ENCODE results near the gene CNRIP1. TPM values are rescaled to one million over a fixed set of nuclear protein-coding genes. Genes with fewer than 3 reads are reported as not detected.

CNRIP1 gene
- total and polyA plus RNA-seq, 2 of the 4 experiments (the other 2 are of a cell fraction), result 23.3 to 32.7 TPM

DNA sequence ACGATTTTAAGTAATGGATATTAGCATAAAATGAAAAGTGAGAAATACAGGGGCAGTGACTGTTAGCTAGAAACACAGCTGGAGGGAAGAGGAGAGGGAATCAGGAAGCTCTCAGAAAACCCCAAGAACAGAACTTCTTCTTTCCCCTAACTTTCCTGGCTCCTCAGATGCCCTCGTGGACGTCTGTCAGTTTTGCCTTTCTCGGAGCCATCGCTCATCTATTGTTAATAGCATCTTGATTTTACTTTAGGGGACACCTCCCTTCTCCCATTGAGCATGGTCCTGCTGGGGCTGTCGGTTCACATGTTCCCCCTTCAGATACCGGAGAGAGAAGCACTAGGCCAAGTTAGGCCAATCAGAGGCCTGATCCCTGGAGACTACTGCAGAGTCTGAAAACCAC lies 43.0 kb upstream of the CNRIP1 start:
- Histone ChIP-seq H3K18ac (ENCODE audit: low read depth, low read length) (no peak overlapping the region), H3K9ac (ENCODE audit: low read depth, low read length) (no peak overlapping the region), H2BK120ac (ENCODE audit: low read depth, low read length) (no peak overlapping the region), H3K4ac (ENCODE audit: low read depth, low read length) (no peak overlapping the region), H2BK5ac (ENCODE audit: low read depth, low read length, poor library complexity, severe bottlenecking) (no peak overlapping the region), H3K27me3 (ENCODE audit: control insufficient read depth, insufficient read depth, low read length) (peaks cover 3% of the 10 kb centered on the region; the same call in 1 of the 2 replicates), H2AK5ac (ENCODE audit: low read depth, low read length) (no peak overlapping the region), H3K79me1 (ENCODE audit: low read depth in 1 of 2, low read length in 2 of 2) (no peaks in the 10 kb centered on the region), H4K20me1 (ENCODE audit: insufficient read depth, low read length) (no peaks in the 10 kb centered on the region), H3K4me3 (ENCODE audit: insufficient read depth, low read depth, low read length) (no peak overlapping the region), H3K56ac (ENCODE audit: extremely low read depth, insufficient read depth, low read length) (no peak overlapping the region), H3K4me2 (ENCODE audit: low read depth, low read length) (no peak overlapping the region), H2BK15ac (ENCODE audit: low read depth, low read length) (no peak overlapping the region), H4K91ac (ENCODE audit: insufficient read depth, low read depth, low read length) (no peak overlapping the region), H3K27ac (ENCODE audit: insufficient read depth, low read length) (no peak overlapping the region), H3K9me1 (ENCODE audit: insufficient read depth, low read length) (no peaks in the 10 kb centered on the region), H3K4me1 (ENCODE audit: control insufficient read depth, insufficient read depth, low read length) (no peaks in the 10 kb centered on the region), H3K9me3 (ENCODE audit: control insufficient read depth, insufficient read depth, low read length) (no peaks in the 10 kb centered on the region), H3K23ac (ENCODE audit: low read depth, low read length) (no peak overlapping the region), H2AFZ (replicated peaks; ENCODE audit: low read length, poor library complexity) (no peak overlapping the region), H3K14ac (replicated peaks; ENCODE audit: low read depth, low read length) (no peak overlapping the region), H4K8ac (ENCODE audit: low read depth in 2 of 2, low read length in 2 of 2) (no peak overlapping the region), H2BK20ac (ENCODE audit: low read depth, low read length) (no peak overlapping the region), H4K5ac (ENCODE audit: low read depth, low read length) (no peak overlapping the region), H3K36me3 (ENCODE audit: control insufficient read depth, insufficient read depth, low read length) (no peaks in the 10 kb centered on the region), H2AK9ac (replicated peaks; ENCODE audit: low read depth, low read length, poor library complexity) (no peak overlapping the region)
- TF ChIP-seq CEBPB (IDR thresholded peaks at IDR 0.05; ENCODE audit: low read depth, low read length) (no peak), CHD1 (IDR thresholded peaks at IDR 0.05; ENCODE audit: low read depth, low read length) (no peak), RCOR1 (IDR thresholded peaks at IDR 0.05; ENCODE audit: insufficient replicate concordance, low read length) (no peak), SMC3 (IDR thresholded peaks at IDR 0.05; ENCODE audit: low read depth, low read length) (no peak), BHLHE40 (IDR thresholded peaks at IDR 0.05; ENCODE audit: low read depth, low read length) (no peak), MAZ (IDR thresholded peaks at IDR 0.05; ENCODE audit: borderline replicate concordance, low read depth, low read length) (no peak), MXI1 (IDR thresholded peaks at IDR 0.05; ENCODE audit: borderline replicate concordance, low read depth, low read length) (no peak), MAFK (IDR thresholded peaks at IDR 0.05; ENCODE audit: low read depth, low read length) (no peak), RAD21 (IDR thresholded peaks at IDR 0.05; ENCODE audit: low read length) (no peak), RFX5 (IDR thresholded peaks at IDR 0.05; ENCODE audit: low read depth, low read length) (no peak)
- TF ChIP-seq, protein P1, sequence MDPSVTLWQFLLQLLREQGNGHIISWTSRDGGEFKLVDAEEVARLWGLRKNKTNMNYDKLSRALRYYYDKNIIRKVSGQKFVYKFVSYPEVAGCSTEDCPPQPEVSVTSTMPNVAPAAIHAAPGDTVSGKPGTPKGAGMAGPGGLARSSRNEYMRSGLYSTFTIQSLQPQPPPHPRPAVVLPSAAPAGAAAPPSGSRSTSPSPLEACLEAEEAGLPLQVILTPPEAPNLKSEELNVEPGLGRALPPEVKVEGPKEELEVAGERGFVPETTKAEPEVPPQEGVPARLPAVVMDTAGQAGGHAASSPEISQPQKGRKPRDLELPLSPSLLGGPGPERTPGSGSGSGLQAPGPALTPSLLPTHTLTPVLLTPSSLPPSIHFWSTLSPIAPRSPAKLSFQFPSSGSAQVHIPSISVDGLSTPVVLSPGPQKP (IDR thresholded peaks at IDR 0.05; ENCODE audit: borderline replicate concordance, low read depth, low read length), result no peak
- TF ChIP-seq, protein P2, sequence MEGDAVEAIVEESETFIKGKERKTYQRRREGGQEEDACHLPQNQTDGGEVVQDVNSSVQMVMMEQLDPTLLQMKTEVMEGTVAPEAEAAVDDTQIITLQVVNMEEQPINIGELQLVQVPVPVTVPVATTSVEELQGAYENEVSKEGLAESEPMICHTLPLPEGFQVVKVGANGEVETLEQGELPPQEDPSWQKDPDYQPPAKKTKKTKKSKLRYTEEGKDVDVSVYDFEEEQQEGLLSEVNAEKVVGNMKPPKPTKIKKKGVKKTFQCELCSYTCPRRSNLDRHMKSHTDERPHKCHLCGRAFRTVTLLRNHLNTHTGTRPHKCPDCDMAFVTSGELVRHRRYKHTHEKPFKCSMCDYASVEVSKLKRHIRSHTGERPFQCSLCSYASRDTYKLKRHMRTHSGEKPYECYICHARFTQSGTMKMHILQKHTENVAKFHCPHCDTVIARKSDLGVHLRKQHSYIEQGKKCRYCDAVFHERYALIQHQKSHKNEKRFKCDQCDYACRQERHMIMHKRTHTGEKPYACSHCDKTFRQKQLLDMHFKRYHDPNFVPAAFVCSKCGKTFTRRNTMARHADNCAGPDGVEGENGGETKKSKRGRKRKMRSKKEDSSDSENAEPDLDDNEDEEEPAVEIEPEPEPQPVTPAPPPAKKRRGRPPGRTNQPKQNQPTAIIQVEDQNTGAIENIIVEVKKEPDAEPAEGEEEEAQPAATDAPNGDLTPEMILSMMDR (conservative IDR thresholded peaks at IDR 0.05; ENCODE audit: low read depth, low read length), result no peak
- TF ChIP-seq, protein P3, sequence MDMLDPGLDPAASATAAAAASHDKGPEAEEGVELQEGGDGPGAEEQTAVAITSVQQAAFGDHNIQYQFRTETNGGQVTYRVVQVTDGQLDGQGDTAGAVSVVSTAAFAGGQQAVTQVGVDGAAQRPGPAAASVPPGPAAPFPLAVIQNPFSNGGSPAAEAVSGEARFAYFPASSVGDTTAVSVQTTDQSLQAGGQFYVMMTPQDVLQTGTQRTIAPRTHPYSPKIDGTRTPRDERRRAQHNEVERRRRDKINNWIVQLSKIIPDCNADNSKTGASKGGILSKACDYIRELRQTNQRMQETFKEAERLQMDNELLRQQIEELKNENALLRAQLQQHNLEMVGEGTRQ (IDR thresholded peaks at IDR 0.05; ENCODE audit: low read depth, low read length), result no peak
- DNase-seq, result no peak
- in situ Hi-C loops (cut with MboI; ENCODE audit: low sequenced_read_pairs), result no loop called here
- POLR2A ChIA-PET (ENCODE audit: unreplicated experiment), result no interaction called here
- CTCF ChIA-PET, result no interaction called here
- ATAC-seq (ENCODE audit: low read depth), result no peak
- intact Hi-C loops (cut with micrococcal nuclease), result loop anchor here (1.0 kb wide), 1 partner anchor 79 kb away; no protein-coding TSS in a partner anchor
- dilution Hi-C loops (cut with HindIII; ENCODE audit: low sequenced_read_pairs, unreplicated experiment), result no loop called here
- no TSS peak for BruUV-seq (replicated peaks)
- 80% methylated on average over 1 of the region's 7 CpGs; no CpG with 5 or more reads in 1 of the 2 experiments for WGBS, 2 experiments (ENCODE audit: extremely low coverage in 2 of 2, insufficient read length in 1 of 2)
